ENCODE results near the gene P2RY11.

DNA sequence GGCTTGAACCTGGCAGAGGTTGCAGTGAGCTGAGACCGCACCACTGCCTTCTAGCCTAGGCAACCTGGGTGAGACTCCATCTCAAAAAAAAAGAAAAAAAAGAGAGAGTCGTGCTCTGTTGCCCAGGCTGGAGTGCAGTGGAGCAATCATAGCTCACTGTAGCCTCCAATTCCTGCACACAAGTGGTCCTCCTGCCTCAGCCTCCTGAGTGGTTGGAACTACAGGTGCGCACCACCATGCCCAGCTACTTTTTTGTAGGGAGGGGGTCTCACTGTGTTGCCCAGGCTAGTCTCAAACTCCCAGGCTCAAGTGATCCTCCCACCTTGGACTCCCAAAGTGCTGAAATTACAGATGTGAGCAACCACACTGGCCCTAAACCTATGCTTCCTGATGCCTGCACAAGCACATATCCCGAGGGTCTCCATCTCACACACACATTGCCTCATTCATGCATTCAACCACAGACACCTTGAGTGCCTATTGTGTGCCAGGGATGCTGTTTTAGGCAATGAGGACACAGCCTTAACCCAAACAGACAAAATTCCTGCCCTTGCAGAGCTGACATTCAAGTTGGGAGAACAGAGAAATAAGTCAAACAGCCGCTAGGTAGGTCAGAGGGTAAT lies 11.2 kb upstream of the P2RY11 start:
- TF ChIP-seq CTCF (conservative IDR thresholded peaks at IDR 0.05; ENCODE audit: low read depth in 2 of 2) (no peak), JUNB (IDR thresholded peaks at IDR 0.05; ENCODE audit: unreplicated experiment) (no peak), POLR2AphosphoS5 (IDR thresholded peaks at IDR 0.05; ENCODE audit: low read depth) (no peak), NANOG (IDR thresholded peaks at IDR 0.05; ENCODE audit: borderline replicate concordance) (no peak), EZH2 (IDR thresholded peaks at IDR 0.05; ENCODE audit: low read depth, unreplicated experiment) (no peak), STAT1 (IDR thresholded peaks at IDR 0.05; ENCODE audit: unreplicated experiment) (no peak), EZH2phosphoT487 (IDR thresholded peaks at IDR 0.05; ENCODE audit: unreplicated experiment) (no peak), CREB1 (CRISPR knock-in tag; IDR thresholded peaks at IDR 0.05; ENCODE audit: low read depth) (no peak), ZNF114 (CRISPR knock-in tag; IDR thresholded peaks at IDR 0.05) (no peak), ZNF331 (CRISPR knock-in tag; IDR thresholded peaks at IDR 0.05; ENCODE audit: low read depth) (no peak)
- TF ChIP-seq, protein P1, sequence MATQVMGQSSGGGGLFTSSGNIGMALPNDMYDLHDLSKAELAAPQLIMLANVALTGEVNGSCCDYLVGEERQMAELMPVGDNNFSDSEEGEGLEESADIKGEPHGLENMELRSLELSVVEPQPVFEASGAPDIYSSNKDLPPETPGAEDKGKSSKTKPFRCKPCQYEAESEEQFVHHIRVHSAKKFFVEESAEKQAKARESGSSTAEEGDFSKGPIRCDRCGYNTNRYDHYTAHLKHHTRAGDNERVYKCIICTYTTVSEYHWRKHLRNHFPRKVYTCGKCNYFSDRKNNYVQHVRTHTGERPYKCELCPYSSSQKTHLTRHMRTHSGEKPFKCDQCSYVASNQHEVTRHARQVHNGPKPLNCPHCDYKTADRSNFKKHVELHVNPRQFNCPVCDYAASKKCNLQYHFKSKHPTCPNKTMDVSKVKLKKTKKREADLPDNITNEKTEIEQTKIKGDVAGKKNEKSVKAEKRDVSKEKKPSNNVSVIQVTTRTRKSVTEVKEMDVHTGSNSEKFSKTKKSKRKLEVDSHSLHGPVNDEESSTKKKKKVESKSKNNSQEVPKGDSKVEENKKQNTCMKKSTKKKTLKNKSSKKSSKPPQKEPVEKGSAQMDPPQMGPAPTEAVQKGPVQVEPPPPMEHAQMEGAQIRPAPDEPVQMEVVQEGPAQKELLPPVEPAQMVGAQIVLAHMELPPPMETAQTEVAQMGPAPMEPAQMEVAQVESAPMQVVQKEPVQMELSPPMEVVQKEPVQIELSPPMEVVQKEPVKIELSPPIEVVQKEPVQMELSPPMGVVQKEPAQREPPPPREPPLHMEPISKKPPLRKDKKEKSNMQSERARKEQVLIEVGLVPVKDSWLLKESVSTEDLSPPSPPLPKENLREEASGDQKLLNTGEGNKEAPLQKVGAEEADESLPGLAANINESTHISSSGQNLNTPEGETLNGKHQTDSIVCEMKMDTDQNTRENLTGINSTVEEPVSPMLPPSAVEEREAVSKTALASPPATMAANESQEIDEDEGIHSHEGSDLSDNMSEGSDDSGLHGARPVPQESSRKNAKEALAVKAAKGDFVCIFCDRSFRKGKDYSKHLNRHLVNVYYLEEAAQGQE (IDR thresholded peaks at IDR 0.05; ENCODE audit: unreplicated experiment), result no peak
- TF ChIP-seq, protein P2, sequence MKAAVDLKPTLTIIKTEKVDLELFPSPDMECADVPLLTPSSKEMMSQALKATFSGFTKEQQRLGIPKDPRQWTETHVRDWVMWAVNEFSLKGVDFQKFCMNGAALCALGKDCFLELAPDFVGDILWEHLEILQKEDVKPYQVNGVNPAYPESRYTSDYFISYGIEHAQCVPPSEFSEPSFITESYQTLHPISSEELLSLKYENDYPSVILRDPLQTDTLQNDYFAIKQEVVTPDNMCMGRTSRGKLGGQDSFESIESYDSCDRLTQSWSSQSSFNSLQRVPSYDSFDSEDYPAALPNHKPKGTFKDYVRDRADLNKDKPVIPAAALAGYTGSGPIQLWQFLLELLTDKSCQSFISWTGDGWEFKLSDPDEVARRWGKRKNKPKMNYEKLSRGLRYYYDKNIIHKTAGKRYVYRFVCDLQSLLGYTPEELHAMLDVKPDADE (IDR thresholded peaks at IDR 0.05), result no peak
- TF ChIP-seq, protein P3, sequence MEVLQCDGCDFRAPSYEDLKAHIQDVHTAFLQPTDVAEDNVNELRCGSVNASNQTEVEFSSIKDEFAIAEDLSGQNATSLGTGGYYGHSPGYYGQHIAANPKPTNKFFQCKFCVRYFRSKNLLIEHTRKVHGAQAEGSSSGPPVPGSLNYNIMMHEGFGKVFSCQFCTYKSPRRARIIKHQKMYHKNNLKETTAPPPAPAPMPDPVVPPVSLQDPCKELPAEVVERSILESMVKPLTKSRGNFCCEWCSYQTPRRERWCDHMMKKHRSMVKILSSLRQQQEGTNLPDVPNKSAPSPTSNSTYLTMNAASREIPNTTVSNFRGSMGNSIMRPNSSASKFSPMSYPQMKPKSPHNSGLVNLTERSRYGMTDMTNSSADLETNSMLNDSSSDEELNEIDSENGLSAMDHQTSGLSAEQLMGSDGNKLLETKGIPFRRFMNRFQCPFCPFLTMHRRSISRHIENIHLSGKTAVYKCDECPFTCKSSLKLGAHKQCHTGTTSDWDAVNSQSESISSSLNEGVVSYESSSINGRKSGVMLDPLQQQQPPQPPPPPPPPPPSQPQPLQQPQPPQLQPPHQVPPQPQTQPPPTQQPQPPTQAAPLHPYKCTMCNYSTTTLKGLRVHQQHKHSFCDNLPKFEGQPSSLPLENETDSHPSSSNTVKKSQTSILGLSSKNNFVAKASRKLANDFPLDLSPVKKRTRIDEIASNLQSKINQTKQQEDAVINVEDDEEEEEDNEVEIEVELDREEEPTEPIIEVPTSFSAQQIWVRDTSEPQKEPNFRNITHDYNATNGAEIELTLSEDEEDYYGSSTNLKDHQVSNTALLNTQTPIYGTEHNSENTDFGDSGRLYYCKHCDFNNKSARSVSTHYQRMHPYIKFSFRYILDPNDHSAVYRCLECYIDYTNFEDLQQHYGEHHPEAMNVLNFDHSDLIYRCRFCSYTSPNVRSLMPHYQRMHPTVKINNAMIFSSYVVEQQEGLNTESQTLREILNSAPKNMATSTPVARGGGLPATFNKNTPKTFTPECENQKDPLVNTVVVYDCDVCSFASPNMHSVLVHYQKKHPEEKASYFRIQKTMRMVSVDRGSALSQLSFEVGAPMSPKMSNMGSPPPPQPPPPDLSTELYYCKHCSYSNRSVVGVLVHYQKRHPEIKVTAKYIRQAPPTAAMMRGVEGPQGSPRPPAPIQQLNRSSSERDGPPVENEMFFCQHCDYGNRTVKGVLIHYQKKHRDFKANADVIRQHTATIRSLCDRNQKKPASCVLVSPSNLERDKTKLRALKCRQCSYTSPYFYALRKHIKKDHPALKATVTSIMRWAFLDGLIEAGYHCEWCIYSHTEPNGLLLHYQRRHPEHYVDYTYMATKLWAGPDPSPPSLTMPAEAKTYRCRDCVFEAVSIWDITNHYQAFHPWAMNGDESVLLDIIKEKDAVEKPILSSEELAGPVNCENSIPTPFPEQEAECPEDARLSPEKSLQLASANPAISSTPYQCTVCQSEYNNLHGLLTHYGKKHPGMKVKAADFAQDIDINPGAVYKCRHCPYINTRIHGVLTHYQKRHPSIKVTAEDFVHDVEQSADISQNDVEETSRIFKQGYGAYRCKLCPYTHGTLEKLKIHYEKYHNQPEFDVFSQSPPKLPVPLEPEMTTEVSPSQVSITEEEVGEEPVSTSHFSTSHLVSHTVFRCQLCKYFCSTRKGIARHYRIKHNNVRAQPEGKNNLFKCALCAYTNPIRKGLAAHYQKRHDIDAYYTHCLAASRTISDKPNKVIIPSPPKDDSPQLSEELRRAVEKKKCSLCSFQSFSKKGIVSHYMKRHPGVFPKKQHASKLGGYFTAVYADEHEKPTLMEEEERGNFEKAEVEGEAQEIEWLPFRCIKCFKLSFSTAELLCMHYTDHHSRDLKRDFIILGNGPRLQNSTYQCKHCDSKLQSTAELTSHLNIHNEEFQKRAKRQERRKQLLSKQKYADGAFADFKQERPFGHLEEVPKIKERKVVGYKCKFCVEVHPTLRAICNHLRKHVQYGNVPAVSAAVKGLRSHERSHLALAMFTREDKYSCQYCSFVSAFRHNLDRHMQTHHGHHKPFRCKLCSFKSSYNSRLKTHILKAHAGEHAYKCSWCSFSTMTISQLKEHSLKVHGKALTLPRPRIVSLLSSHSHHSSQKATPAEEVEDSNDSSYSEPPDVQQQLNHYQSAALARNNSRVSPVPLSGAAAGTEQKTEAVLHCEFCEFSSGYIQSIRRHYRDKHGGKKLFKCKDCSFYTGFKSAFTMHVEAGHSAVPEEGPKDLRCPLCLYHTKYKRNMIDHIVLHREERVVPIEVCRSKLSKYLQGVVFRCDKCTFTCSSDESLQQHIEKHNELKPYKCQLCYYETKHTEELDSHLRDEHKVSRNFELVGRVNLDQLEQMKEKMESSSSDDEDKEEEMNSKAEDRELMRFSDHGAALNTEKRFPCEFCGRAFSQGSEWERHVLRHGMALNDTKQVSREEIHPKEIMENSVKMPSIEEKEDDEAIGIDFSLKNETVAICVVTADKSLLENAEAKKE (CRISPR knock-in tag; IDR thresholded peaks at IDR 0.05), result no peak
